B cell (primary cell): ENCODE measurements around the gene NR1H3. TPM values are rescaled to one million over a fixed set of nuclear protein-coding genes. Genes with fewer than 3 reads are reported as not detected.
A peak's percentile ranks its signal among the peaks of the same experiment; 100 is the strongest.

Experiments used
- ATAC-seq: fragments of 200-7000 bp; cut with Tn5 transposase; one replicate; pipeline ENCODE4 v1.10.0; 2021; ENCODE audit warnings: low read depth, mild to moderate bottlenecking, moderate number of reproducible peaks, moderate library complexity
- CTCF ChIA-PET: fragments of 350-600 bp; sonication (Branson Sonifier 250); formaldehyde crosslinking; loops from one replicate; lab custom pipeline; 2021; ENCODE audit warnings: antibody characterized with exemption, inconsistent platforms; lab: Charles Lee
- POLR2A ChIA-PET: fragments of 350-600 bp; sonication (Branson Sonifier 250); formaldehyde crosslinking; loops from one replicate; lab custom pipeline; 2021; ENCODE audit warnings: antibody characterized with exemption; lab: Charles Lee
- DNase-seq: peaks from one replicate; pipeline ENCODE4 v3.0.0; 2013
- H2AFZ ChIP-seq: 2 replicates; pipeline ENCODE4 v1.6.1; 2012; ENCODE audit warnings: mild to moderate bottlenecking, low read depth, low read length; ENCODE audit not compliant: insufficient read depth, poor library complexity, severe bottlenecking
- H3K27ac ChIP-seq, 2 donors: 1 replicate in 1 of 2; 2 replicates in 1 of 2; pipeline ENCODE4 v1.5.1; 2012 to 2013; ENCODE audit warnings: low read length in 2 of 2, mild to moderate bottlenecking in 2 of 2, moderate library complexity in 1 of 2
- H3K27me3 ChIP-seq, 4 experiments: fragments of 200-600 bp in 1 of 4; sonication (generic) in 1 of 4; replicated peaks in 1 of 4; 1 replicate in 2 of 4; 2 replicates in 2 of 4; pipeline versions ENCODE4 v1.6.1 to v1.7.0; 2013 to 2016; ENCODE audit warnings: low read length in 3 of 4, mild to moderate bottlenecking in 2 of 4, mixed read lengths in 1 of 4, moderate library complexity in 1 of 4; ENCODE audit not compliant: insufficient read depth in 4 of 4, control insufficient read depth in 3 of 4; ENCODE audit errors: control extremely low read depth in 1 of 4
- H3K36me3 ChIP-seq, 2 experiments: replicated peaks in 1 of 2; 1 replicate in 1 of 2; 2 replicates in 1 of 2; pipeline versions ENCODE4 v1.6.1 to v1.7.1; 2013; ENCODE audit warnings: low read length in 1 of 2; ENCODE audit not compliant: insufficient read depth in 2 of 2, control insufficient read depth in 1 of 2; ENCODE audit errors: control extremely low read depth in 1 of 2, extremely low read depth in 1 of 2
- H3K4me1 ChIP-seq, 2 donors: fragments of 200-600 bp in 1 of 2; sonication (generic) in 1 of 2; 1 replicate in 1 of 2; 2 replicates in 1 of 2; pipeline versions ENCODE4 v1.5.1 to v1.6.1; 2013 to 2017; ENCODE audit warnings: low read length in 2 of 2; ENCODE audit not compliant: control insufficient read depth in 2 of 2, insufficient read depth in 2 of 2
- H3K4me2 ChIP-seq: replicated peaks from 2 replicates; pipeline ENCODE3; 2012; ENCODE audit warnings: mild to moderate bottlenecking, low read depth, low read length; ENCODE audit not compliant: poor library complexity, severe bottlenecking
- H3K4me3 ChIP-seq, 5 experiments: fragments of 200-600 bp in 1 of 5; sonication (generic) in 1 of 5; 1 replicate in 3 of 5; 2 replicates in 2 of 5; pipeline versions ENCODE4 v1.5.1 to v1.7.0; 2011 to 2016; ENCODE audit warnings: low read length in 4 of 5, mild to moderate bottlenecking in 4 of 5, low read depth in 2 of 5, control low read depth in 1 of 5, moderate library complexity in 1 of 5; ENCODE audit not compliant: insufficient read depth in 1 of 5; ENCODE audit errors: control extremely low read depth in 1 of 5, extremely low read depth in 1 of 5
- H3K79me2 ChIP-seq: fragments of 200-600 bp; sonication (generic); one replicate; pipeline ENCODE4 v1.6.0; 2016; ENCODE audit warnings: low read length; ENCODE audit not compliant: control insufficient read depth, insufficient read depth
- H3K9ac ChIP-seq: fragments of 200-600 bp; sonication (generic); 2 replicates; pipeline ENCODE4 v1.6.1; 2017; ENCODE audit warnings: mild to moderate bottlenecking, low read length, moderate library complexity
- H3K9me3 ChIP-seq, 3 donors: one replicate each; pipeline versions ENCODE4 v1.6.1 to v1.7.1; 2013; ENCODE audit warnings: low read length in 2 of 3; ENCODE audit not compliant: control insufficient read depth in 2 of 3, insufficient read depth in 1 of 3; ENCODE audit errors: control extremely low read depth in 1 of 3
- H4K20me1 ChIP-seq: 2 replicates; pipeline ENCODE4 v1.6.0; 2012; ENCODE audit warnings: mild to moderate bottlenecking, low read length; ENCODE audit not compliant: insufficient read depth, control insufficient read depth, poor library complexity, severe bottlenecking
- H3K27ac Mint-ChIP-seq: one replicate; pipeline ENCODE4 v1.8.0; 2021; ENCODE audit warnings: mixed read lengths
- H3K27me3 Mint-ChIP-seq: one replicate; pipeline ENCODE4 v1.8.0; 2021; ENCODE audit warnings: mixed read lengths
- H3K4me1 Mint-ChIP-seq: one replicate; pipeline ENCODE4 v1.8.0; 2021; ENCODE audit warnings: mixed read lengths
- H3K4me3 Mint-ChIP-seq: one replicate; pipeline ENCODE4 v1.8.0; 2021; ENCODE audit warnings: mixed read lengths
- H3K9me3 Mint-ChIP-seq: one replicate; pipeline ENCODE4 v1.8.0; 2022; ENCODE audit warnings: mixed read lengths; ENCODE audit not compliant: insufficient read depth
- EZH2 ChIP-seq: IDR thresholded peaks from 2 replicates; pipeline ENCODE4 v1.6.1; 2012; ENCODE audit warnings: borderline replicate concordance, low read depth, mild to moderate bottlenecking, moderate library complexity, low read length; ENCODE audit not compliant: insufficient read depth, poor library complexity, severe bottlenecking
- WGBS: methylation state at CpG from one replicate; pipeline ENCODE4 v1.1.5; 2013; ENCODE audit warnings: missing lambda C conversion rate; ENCODE audit not compliant: insufficient coverage; 5-methylcytosine and 5-hydroxymethylcytosine counted together
- intact Hi-C: fragments of 100-400 bp; cut with micrococcal nuclease; formaldehyde crosslinking; loops from one replicate; pipeline ENCODE4 v1.10.0; 2022
- polyA plus RNA-seq: library from polyadenylated mRNA; depleted of rRNA; stranded (reverse); fragments of >200 nt; gene quantifications from 2 replicates; pipeline ENCODE4 v1.2.3, GENCODE V29; 2012
- total RNA-seq, 2 donors: library from RNA; stranded (reverse); fragments of 120-200 nt in 1 of 2; gene quantifications; 1 replicate in 1 of 2; 2 replicates in 1 of 2; pipeline versions ENCODE4 v1.2.3 to v1.2.4, GENCODE V29; 2013 to 2022
- TF ChIP-seq, protein P1 (sequence below): fragments of 200-600 bp; IDR thresholded peaks from one replicate; pipeline ENCODE4 v1.8.0; 2022; ENCODE audit warnings: antibody characterized with exemption, mild to moderate bottlenecking

Gene NR1H3
- total and polyA plus RNA-seq, 2 donors (not counting 1 experiment from before 2014, with no cell fraction given): 8.4 to 9.6 TPM

DNA sequence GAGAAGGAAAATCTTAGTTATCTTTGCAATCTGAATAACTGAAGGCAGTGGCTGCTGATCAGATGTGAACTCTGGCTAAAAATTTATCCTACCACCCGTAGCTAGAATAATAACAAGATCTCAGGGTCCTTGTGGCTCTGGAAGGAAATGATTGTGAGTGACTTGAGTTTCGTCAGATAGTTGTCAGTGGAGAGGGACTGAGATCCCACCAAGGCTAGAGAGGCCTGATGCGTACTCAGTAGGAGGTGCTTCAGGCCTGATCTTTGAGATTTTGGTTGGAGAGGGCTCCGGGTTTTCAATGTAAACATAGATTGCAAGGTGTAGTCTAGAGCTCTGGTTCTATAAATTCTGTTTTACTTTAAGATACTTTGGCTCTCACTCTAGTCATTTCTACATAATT, 13.5 kb downstream of the NR1H3 start:
- Histone ChIP-seq H3K9me3 (no peaks in the 10 kb centered on the region), H3K27ac (peak overlapping the region in 1 of 2 donors; percentile 92), H4K20me1 (peaks cover 49% of the 10 kb centered on the region), H3K27me3 (no peaks in the 10 kb centered on the region), H3K79me2 (peaks cover 61% of the 10 kb centered on the region), H3K4me1 (peaks cover 35 to 39% of the 10 kb centered on the region in 2 donors), H2AFZ (peak overlapping the region; percentile 96), H3K36me3 (peaks cover 2 to 25% of the 10 kb centered on the region in 2 experiments), H3K4me3 (peak overlapping the region; percentile 54 to 89 (median 84)), H3K4me2 (peak overlapping the region; percentile 94), H3K9ac (peak overlapping the region; percentile 81)
- Mint-ChIP-seq H3K27ac (peak overlapping the region; percentile 70), H3K4me1 (peaks cover 48% of the 10 kb centered on the region), H3K4me3 (peak overlapping the region; percentile 89), H3K27me3 (no peaks in the 10 kb centered on the region), H3K9me3 (no peaks in the 10 kb centered on the region)
- ChIA-PET POLR2A (interaction anchor here (0.5 to 1.2 kb wide), 4 partner anchors 75 to 173 kb away, joined by 3 to 4 read pairs (median 4); no protein-coding TSS in a partner anchor), CTCF (interaction anchor here (0.9 to 2.1 kb wide), 8 partner anchors 12 to 182 kb away, joined by 3 to 8 read pairs (median 4); partner anchors contain the start of genes ACP2 and DDB2)
- ATAC-seq (no peak), DNase-seq (no peak)
- 42% methylated on average over 2 of the region's 4 CpGs for WGBS
- intact Hi-C loops: loop anchor here (2.0 kb wide), 1 partner anchor 495 kb away; the partner anchor contains the start of gene FNBP4
- TF ChIP-seq, protein P1, sequence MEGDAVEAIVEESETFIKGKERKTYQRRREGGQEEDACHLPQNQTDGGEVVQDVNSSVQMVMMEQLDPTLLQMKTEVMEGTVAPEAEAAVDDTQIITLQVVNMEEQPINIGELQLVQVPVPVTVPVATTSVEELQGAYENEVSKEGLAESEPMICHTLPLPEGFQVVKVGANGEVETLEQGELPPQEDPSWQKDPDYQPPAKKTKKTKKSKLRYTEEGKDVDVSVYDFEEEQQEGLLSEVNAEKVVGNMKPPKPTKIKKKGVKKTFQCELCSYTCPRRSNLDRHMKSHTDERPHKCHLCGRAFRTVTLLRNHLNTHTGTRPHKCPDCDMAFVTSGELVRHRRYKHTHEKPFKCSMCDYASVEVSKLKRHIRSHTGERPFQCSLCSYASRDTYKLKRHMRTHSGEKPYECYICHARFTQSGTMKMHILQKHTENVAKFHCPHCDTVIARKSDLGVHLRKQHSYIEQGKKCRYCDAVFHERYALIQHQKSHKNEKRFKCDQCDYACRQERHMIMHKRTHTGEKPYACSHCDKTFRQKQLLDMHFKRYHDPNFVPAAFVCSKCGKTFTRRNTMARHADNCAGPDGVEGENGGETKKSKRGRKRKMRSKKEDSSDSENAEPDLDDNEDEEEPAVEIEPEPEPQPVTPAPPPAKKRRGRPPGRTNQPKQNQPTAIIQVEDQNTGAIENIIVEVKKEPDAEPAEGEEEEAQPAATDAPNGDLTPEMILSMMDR: no peak
- TF ChIP-seq EZH2: no peak

DNA sequence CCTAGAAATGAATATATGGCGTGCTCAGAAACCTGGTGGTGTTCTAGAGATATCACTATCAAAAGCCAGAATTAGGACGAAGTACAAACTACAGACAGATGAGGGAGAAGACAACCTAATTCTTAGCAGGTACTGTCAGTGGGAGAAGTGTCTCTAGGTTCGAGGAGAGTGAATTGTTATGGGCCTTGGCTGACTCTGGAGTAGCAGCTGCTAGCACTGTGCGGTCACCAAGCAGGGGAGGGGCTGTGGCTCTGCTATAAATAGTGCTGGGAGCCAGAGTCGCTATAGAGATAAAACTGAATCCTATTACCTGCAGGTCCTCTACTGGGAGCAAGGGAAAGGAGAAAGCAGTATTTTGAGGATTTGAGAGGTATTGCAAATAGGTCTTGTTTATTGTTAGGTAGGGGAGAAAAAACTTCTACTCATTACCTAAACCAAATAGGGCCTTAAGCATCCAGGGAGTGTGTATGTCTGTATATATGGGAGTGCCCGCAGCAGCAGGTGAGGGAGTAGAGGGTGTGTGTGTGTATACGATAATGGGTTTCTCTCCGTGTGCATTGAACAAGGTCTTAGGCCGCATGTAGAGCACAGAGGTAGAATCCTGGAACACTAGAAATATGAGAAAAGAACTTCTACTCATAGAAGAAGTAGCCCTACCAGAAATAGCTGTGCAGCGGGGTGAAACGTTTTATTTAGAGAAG, 14.3 kb downstream of the NR1H3 start:
- peak overlapping the region; percentile 29 for H3K9ac ChIP-seq
- H3K79me2 ChIP-seq: peaks cover 69% of the 10 kb centered on the region
- intact Hi-C loops: loop anchor here (2.0 kb wide), 1 partner anchor 495 kb away; the partner anchor contains the start of gene FNBP4
- H3K36me3 ChIP-seq: peaks cover 5 to 33% of the 10 kb centered on the region in 2 experiments
- no peaks in the 10 kb centered on the region for H3K27me3 Mint-ChIP-seq
- H3K4me1 Mint-ChIP-seq: peaks cover 48% of the 10 kb centered on the region
- no peak overlapping the region for H2AFZ ChIP-seq
- no peaks in the 10 kb centered on the region for H3K27me3 ChIP-seq
- H3K4me3 ChIP-seq: peak overlapping the region in 4 of 5 experiments; percentile 5 to 89 (median 16)
- ATAC-seq: no peak
- H3K27ac ChIP-seq: peak overlapping the region in 1 of 2 donors; percentile 92
- 30% methylated on average over 6 of the region's 11 CpGs for WGBS
- no peaks in the 10 kb centered on the region for H3K9me3 ChIP-seq
- H3K9me3 Mint-ChIP-seq: no peaks in the 10 kb centered on the region
- H3K27ac Mint-ChIP-seq: peak overlapping the region; percentile 70
- peak overlapping the region; percentile 94 for H3K4me2 ChIP-seq
- ChIA-PET POLR2A (interaction anchor here (0.7 to 0.8 kb wide), 2 partner anchors 75 to 92 kb away, joined by 3 read pairs; no protein-coding TSS in a partner anchor), CTCF (interaction anchor here (0.9 to 2.1 kb wide), 6 partner anchors 13 to 140 kb away, joined by 3 to 7 read pairs (median 4); partner anchors contain the start of gene DDB2)
- DNase-seq: peak; percentile 33
- TF ChIP-seq, protein P1: no peak
- no peak for TF ChIP-seq EZH2
- H4K20me1 ChIP-seq: peaks cover 53% of the 10 kb centered on the region
- peak overlapping the region; percentile 89 for H3K4me3 Mint-ChIP-seq
- peaks cover 35 to 39% of the 10 kb centered on the region in 2 donors for H3K4me1 ChIP-seq
